NCI-H1436 (cell line): ENCODE measurements around the gene WFIKKN2.
"Not testable (repeated sequence)": the region's sequence is repeated elsewhere in the genome, so short reads cannot be mapped to it uniquely, and the experiment has no call there.

Source experiments
- DNase-seq: peaks from one replicate; lab custom pipeline; 2025; lab: John Stamatoyannopoulos, UW

WFIKKN2 gene

DNA sequence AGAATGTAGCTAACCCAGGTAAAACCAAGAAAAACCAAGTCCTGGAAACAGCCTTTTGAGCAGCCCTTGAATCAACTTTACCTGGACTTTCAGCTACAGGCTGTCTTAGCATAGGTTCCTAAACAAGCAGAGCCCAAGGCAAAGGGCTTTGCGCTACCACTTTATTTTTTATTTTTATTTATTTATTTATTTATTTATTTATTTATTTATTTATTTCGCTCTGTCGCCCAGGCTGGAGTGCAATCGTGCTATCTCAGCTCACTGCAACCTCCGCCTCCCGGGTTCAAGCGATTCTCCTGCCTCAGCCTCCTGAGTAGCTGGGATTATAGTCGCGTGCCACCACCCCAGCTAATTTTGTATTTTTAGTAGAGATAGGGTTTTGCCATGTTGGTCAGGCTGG, 41.7 kb downstream of the WFIKKN2 start:
- DNase-seq: not testable (repeated sequence)

- no peak for DNase-seq
These were observed 42.5 kb downstream of the WFIKKN2 start for GRCh38 chr17:50877838-50878237.

GRCh38 chr17:50879086-50879485, 43.7 kb downstream of the WFIKKN2 start:
- no peak for DNase-seq

DNA sequence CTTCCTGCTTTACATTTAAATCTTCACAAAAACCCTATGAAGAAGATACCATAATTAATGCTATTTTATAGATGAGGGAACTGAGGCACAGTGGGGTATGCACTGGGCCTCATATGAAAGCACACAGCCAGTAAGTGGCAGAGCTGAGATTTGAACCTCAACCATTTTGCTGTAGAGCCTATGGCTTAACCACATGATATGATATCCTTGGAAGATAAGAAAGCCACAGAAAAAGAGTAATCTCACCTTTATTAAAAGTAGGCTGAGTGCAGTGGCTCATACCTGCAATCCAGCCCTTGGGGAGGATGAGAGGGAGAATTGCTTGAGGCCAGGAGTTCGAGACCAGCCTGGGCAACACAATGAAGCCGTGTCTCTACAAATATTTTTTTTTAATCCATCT, 45.8 kb downstream of the WFIKKN2 start:
- no peak for DNase-seq

GRCh38 chr17:50882851-50883250, 47.5 kb downstream of the WFIKKN2 start:
- DNase-seq: no peak

DNA sequence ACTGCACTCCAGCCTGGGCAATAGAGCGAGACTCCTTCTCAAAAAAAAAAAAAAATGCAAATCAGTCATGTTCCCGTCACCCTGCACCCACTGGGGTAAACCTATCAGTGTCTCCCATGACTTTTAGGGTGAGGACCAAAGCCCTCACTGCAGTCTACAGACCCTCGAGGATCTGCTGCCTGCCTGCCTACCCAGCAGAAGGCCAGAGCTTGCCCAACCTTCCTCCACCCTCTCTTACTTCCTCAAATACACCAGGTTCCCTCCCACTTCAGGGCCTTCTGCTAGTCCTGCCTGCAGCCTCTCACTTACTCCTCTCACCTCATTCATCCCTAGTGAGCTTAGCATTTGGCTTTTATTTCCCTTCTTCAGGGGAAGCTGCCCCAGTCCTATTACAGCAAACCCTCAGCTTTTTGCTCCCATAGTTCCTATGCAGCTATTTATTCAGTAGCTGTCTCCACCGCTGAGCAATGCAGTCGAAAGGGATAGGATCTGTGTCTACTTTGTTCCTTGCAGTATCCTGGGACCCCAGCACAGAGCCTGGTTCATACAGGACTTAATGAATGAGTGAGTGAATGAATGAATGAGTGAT, 48.6 kb downstream of the WFIKKN2 start:
- no peak for DNase-seq

- no peak for DNase-seq
These were observed 49.3 kb downstream of the WFIKKN2 start for GRCh38 chr17:50884439-50885311.

- DNase-seq: no peak
These were observed 52.4 kb downstream of the WFIKKN2 start for GRCh38 chr17:50887705-50888245.

DNA sequence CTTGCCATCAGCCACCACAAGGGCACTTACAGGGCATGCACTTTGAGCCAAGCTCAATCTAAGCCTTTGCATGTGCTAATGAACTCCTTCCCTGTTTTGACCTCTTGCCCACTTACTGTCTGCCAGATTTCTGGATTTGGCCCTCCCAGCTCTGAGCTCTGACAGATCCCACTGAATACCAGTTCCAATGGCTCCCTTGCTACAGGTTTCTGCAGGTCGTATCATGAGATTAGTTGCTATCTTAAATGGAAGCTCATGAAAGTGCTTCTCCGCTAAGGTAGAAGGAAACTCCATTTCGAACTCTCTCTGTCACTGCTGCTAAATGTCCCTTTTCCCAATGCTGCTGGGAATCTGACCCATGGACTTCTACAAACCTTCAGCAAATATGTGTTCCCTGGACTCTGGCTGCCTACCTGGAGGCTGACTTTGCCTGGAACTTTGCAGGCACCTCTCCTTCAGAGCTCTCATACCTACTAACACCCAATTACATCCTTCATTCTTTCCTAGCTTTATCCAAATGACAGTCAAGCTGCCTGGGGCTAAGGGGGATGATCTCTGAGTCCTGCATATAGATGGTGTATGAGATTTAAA, 54.2 kb downstream of the WFIKKN2 start:
- no peak for DNase-seq

DNA sequence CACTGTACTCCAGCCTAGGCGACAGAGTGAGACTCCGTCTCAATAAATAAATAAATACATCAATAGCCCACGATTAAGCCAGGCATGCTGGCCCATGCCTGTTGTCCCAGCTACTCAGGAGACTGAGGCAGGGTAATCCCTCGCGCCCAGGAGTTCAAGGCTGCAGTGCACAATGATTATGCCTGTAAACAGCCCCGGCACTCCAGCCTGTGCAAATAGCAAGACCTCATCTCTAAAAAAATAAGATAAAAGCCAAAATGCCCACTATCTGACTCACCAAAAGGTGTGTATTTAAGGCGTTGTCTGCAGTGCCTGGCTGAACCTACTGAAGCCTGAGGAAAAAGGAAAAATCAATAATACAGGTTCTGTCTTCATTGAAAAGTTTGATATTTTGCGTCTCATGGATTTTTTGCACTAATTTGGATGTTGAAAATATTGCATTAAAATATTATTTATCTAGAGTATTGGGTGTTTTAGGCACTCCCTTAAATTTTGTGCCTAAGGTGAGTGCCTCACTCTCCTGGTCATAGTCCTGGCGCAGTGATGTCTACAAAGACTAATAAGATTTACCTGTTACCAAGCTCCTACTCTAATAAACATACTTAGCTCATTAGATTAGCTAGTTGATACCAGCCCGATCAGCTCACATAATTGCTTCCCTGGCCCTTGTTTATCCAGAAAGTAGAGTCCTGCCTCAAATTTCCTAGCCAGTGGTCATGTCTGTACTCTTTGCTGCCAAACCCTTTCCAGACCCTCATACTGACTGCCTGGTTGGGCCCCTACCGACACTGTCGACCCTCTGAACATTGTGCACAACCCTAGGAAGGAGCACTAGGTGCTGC, 55.5 kb downstream of the WFIKKN2 start:
- no peak for DNase-seq

DNA sequence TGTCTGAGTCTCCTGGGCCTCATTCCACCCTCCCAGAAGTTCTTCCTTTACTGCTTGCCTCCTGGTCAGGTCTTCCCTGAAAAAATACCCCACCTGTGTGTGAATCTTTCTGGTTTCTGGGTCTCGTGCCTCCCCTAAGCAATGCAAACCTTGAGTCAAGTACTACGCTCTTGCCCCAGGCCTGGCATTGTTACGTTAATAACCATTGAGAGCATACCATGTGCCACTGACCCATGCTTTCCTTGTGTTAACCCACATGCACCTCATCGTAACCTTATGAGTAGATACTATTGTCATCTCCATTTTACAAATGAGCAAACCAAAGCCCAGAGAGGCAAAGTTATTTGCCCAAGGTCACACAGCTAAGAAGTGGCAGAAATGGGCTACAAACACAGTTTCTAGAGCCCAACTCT, 56.2 kb downstream of the WFIKKN2 start:
- DNase-seq: no peak
